ENCODE results near the gene CPSF2.
"Not testable (repeated sequence)": the region's sequence is repeated elsewhere in the genome, so short reads cannot be mapped to it uniquely, and the experiment has no call there.

Gene CPSF2

DNA sequence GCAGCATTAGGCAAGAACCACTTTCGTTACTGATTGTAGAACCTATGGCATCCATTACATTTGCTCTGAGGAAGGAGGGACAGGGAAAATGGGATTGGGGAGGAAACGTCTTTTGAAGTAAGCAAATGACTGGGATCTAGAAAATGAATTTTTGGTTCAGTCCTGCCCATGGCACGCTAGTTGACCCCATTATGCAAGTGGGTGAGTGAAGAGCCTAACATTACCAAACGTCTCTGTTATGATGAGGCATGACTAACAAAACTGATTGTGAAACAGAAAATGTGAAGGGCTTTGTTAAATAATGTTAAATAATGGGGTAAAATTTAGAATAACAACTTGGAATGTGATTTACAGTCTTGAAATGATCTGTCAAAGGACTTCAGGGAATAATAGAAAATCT is 38.9 kb downstream of the CPSF2 start:
- no peak for DNase-seq (ENCODE audit: low read depth in 3 of 3)

DNA sequence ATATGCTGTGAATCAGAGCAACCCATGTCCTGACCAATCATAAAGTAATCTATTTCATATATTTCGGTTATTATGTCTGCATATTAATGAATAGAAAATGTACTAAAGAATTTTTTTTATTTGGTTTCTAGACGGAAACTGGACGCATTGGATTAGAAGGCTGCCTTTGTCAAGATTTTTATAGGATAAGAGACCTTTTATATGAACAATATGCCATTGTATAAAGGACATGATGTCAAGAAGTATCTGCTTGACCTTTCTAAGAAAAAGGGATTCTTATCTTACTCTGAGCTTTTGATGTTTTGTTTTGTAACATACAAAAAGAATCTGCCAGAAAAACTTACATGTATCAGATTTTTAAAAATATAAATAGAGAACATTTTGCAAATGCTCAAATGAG is 39.8 kb downstream of the CPSF2 start:
- DNase-seq (ENCODE audit: low read depth in 3 of 3), result no peak

DNA sequence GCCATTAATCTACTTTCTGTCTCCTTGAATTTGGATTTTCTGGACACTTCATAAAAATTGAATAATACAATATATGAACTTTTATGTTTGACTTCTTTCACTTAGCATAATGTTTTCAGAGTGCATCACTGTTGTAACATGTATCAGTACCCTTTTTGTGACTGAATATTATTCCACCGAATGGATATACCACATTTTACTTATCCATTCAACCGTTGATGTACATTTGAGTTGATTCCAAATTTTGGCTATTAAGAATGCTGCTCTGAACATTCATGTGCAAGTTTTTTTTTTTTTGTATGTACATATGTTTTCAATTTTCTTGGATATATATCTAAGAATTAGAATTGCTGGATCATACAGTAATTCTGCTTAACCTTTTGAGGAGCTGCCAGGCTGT is 43.2 kb downstream of the CPSF2 start:
- no peak for DNase-seq (ENCODE audit: low read depth in 3 of 3)

DNA sequence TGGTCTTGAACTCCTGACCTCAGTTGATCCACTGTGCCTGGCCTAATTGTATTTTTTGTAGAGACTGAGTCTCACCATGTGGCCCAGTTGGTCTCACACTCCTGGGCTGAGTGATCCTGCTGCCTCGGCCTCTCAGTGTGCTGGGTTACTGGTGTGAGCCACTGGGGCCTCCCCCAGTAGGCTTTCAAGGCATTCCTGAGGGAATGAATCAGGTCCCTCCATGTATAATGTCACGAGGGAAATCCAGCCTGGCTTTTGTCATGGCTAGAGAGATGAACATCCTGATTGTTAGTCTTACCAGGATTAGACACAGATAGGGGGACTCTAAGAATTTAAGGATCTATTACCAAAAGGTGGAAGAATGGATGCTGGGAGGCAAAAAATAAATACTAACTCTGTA is 51.9 kb downstream of the CPSF2 start:
- no peak for DNase-seq (ENCODE audit: low read depth in 3 of 3)

DNA sequence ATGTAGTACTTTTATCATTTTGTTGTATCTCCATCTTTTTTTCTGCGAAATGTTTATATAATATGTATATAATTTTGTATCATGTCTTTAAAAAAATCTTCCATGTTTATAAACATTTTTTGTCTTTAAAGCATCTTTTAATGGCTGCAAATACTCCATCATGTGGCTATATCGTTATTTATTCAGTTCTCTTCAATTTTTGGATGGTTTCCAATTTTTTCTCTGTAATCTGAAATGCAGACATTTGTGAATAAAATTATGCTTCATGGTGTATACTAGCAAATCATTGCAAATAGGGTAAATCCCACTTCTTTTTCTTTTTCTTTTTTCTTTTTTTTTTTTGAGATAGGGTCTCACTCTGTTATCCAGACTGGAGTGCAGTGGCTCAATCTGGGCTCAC is 54.0 kb downstream of the CPSF2 start:
- DNase-seq (ENCODE audit: low read depth in 3 of 3), result no peak

GRCh38 chr14:92176476-92176875 is 54.7 kb downstream of the CPSF2 start:
- no peak for DNase-seq (ENCODE audit: low read depth in 3 of 3)

GRCh38 chr14:92179178-92179577 is 57.4 kb downstream of the CPSF2 start:
- not testable (repeated sequence) for DNase-seq (ENCODE audit: low read depth in 3 of 3)

- DNase-seq (ENCODE audit: low read depth in 3 of 3), result no peak
Measured at GRCh38 chr14:92185559-92185958, 63.8 kb downstream of the CPSF2 start.

- DNase-seq (ENCODE audit: low read depth in 3 of 3), result not testable (repeated sequence)
Measured at GRCh38 chr14:92187616-92188015, 65.8 kb downstream of the CPSF2 start.

DNA sequence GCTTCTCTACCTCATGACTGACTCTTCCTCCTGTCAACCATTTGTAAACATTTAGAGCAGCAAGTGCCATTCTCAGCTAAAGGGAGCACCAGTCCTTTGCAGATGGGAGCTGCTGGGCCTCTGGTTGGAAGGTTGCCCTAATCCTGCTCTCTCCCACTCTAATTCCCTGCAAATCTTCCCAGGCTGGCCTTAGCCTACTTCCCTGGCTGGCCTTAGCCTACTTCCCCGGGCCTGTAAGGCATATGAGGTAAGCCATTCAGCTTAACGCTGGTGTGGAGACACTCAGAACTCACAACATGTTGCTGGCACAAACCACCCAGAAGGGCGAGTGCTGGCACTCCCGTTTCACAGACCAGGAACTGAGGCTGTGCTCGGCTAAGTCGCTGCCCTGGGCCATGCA is 69.0 kb downstream of the CPSF2 start:
- no peak for DNase-seq (ENCODE audit: low read depth in 3 of 3)

DNA sequence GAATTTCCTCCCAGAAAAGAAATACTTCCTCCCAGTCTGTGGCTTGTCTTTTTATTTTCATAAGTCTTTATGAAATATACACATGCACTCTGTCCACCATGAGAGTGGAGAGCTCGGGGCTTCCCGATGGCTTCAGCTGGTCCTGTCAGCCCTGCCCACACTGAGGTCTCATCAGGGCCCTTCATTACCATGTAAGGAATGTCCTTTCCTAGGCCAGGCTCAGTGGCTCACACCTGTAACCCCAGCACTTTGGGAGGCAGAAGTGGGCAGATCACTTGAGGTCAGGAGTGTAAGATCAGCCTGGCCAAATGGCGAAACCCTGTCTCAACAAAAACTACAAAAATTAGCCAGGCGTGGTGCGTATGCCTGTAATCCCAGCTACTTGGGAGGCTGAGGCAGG is 77.0 kb downstream of the CPSF2 start:
- no peak for DNase-seq (ENCODE audit: low read depth in 3 of 3)

DNA sequence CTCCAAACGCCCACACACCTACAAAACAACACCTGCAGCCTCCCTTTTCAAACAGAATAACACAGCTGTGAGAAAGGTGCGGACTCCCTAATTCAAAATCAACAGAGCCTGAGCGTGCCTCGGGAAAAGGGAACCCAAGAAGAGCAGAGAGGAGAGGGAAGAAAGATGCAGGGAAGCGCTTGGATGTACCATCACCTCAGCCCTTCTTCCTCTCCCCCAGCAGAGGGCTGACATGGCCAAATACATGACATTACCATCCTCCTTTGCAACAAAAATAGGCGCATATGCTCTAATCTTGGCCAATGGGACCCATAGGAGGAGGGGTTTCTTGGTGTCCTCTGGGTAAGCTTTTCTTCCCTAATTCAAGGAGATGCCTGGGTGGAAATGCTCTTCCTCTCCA is 78.0 kb downstream of the CPSF2 start:
- DNase-seq (ENCODE audit: low read depth in 3 of 3), result no peak

DNA sequence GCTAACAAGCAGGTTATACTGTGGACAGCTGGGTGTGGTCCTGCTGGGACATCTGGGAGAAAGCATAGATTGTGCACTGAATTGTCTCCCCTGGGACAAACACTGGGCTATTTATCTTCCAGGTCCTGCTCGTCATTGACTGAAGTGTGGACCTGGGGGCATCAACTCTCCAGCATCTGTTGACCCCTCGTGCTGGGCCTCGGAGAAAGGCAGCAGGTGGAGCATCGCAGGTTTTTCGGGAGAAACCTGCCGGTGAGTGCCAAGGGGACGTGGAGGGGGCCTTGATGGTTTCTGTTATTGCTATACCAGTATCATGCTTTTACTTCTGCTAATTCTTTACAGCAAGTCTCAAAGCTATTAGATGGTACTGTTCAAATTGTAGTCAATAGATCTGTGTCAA is 81.3 kb downstream of the CPSF2 start:
- no peak for DNase-seq (ENCODE audit: low read depth in 3 of 3)

DNA sequence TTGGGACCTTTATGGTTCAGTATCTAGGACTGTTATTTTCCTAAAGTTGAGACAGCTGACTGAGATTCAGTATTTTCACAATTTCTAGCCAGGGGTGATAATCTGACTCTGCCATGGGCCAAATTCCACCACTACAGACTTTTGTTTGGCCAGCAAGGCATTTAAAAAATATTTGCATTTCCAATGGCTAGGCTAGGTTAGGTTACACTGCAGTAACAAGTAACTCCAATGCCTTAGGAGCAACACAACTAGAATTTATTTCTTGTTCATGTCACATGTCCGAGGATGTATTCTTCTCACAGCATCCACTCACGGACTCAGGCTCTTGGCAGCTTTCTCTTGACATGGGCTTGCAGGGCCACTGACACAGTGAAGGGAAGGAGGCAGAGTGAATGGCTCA is 83.0 kb downstream of the CPSF2 start:
- no peak for DNase-seq (ENCODE audit: low read depth in 3 of 3)

DNA sequence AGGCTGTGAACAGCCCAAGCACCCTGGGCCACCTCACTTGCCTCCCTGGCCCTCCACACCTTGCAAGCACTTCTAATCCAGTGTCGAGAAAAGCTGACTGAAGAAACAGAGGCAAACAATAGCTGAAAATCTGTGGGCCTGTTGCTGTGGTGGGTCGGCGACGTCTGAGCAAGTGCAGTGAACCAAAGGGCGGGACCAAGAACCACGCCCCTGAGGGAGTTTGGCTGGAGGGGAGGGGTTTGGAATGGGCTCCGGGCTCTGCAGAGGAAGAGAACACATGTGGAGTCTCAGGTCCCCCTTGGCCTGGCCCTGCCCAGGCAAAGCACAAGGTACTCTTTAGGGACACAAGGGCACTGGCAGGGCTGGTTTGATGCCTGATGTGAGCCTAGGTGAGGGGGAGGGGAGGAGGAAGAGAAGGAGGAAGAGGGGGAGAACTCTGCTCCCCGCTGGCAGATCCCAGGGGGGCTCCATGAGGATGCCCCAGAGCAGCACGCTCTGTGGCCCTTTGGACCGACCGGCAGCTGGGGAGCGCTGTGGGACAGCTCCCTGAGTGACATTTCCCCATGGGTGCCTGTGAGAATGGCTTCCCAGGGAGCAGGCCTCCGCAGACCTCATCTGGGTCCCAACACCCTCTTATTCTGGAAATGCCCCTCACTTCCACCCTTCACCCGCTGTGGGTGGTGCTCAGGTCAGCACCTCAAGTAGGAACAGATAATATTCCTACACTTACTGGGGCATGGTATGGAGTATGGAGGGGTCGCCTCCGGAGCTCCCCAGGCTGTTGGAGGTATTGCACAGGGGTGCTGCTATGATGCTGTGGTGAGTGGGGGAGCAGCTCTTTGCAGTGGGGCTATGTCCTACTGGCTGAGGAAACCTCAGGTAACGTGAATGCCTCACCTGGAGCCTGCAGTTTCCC is 85.5 kb downstream of the CPSF2 start:
- DNase-seq (ENCODE audit: low read depth in 3 of 3), result no peak

DNA sequence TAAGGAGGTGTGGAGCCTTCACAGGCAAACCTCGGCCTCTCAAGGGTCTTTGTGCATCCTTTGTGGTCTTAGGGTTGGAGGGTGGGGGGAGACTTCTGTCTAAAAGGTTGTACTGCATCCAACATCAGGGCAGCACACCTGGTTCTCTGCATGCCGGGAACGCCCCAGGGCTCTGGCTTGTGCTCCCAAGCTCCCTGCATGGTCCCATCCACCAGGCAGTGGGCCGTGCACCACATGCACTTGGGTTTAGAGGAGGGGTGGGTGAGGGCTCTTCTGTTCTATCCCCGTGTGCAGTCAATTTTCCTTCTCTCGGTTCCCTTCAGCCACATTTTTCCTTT is 86.1 kb downstream of the CPSF2 start:
- DNase-seq (ENCODE audit: low read depth in 3 of 3), result no peak

DNA sequence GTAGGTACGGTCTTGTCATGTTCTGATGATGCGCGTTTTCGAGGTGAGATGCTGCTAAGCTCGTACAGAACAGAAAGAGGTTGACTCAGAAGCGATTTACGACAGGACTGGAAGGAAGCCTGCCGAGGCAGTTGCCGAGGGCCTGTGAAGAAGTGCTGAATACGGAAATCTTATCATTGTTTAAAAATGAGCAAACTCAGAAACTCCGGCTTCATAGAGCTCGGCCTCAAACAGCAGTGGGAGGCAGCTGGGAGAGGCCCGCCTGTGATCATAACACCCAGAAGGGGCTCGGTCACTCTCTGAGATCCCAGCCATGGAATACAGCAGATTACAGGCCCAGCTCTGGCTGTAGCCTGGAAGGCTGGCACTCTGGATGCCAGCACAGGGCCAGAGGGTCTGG is 87.4 kb downstream of the CPSF2 start:
- no peak for DNase-seq (ENCODE audit: low read depth in 3 of 3)

- not testable (repeated sequence) for DNase-seq (ENCODE audit: low read depth in 3 of 3)
Measured at GRCh38 chr14:92213125-92213524, 91.4 kb downstream of the CPSF2 start.

- no peak for DNase-seq (ENCODE audit: low read depth in 3 of 3)
Measured at GRCh38 chr14:92215579-92215978, 93.8 kb downstream of the CPSF2 start.

- DNase-seq (ENCODE audit: low read depth in 3 of 3), result no peak
Measured at GRCh38 chr14:92217936-92218335, 96.2 kb downstream of the CPSF2 start.
